Mesenchymal stem cell (in vitro differentiated cells and primary cell): ENCODE data around the gene EPHB4.

Experiments used
- DNase-seq: peaks from one replicate; pipeline ENCODE4 v3.0.0-alpha.2; 2013
- H2AFZ ChIP-seq: one replicate; pipeline ENCODE4 v1.6.1; 2013; ENCODE audit warnings: low read depth, mild to moderate bottlenecking, control low read depth, inconsistent platforms, low read length, moderate library complexity
- H2AK5ac ChIP-seq: 2 replicates; pipeline ENCODE4 v1.6.1; 2013; ENCODE audit warnings: low read length, moderate library complexity, mild to moderate bottlenecking, inconsistent platforms; ENCODE audit not compliant: severe bottlenecking
- H2BK120ac ChIP-seq: one replicate; pipeline ENCODE4 v1.6.1; 2013; ENCODE audit warnings: low read depth, mild to moderate bottlenecking, inconsistent platforms, low read length, moderate library complexity
- H2BK12ac ChIP-seq, 2 experiments: one replicate each; pipeline ENCODE4 v1.6.1; 2013; ENCODE audit warnings: inconsistent platforms in 2 of 2, low read length in 2 of 2, mild to moderate bottlenecking in 2 of 2, moderate library complexity in 2 of 2, control low read depth in 1 of 2
- H2BK15ac ChIP-seq: one replicate; pipeline ENCODE4 v1.6.1; 2013; ENCODE audit warnings: mild to moderate bottlenecking, low read depth, inconsistent platforms; ENCODE audit not compliant: poor library complexity, severe bottlenecking
- H2BK5ac ChIP-seq: 2 replicates; pipeline ENCODE4 v1.6.1; 2013; ENCODE audit warnings: low read depth, mild to moderate bottlenecking, low read length, control low read depth, inconsistent platforms; ENCODE audit not compliant: poor library complexity, severe bottlenecking
- H3K14ac ChIP-seq, 2 experiments: one replicate each; pipeline ENCODE4 v1.6.1; 2013; ENCODE audit warnings: inconsistent platforms in 2 of 2, low read length in 2 of 2, control low read depth in 1 of 2, mild to moderate bottlenecking in 1 of 2, moderate library complexity in 1 of 2
- H3K18ac ChIP-seq, 2 experiments: one replicate each; pipeline ENCODE4 v1.6.1; 2013; ENCODE audit warnings: inconsistent platforms in 2 of 2, low read length in 2 of 2, control low read depth in 1 of 2, low read depth in 1 of 2, mild to moderate bottlenecking in 1 of 2
- H3K23ac ChIP-seq, 2 experiments: one replicate each; pipeline ENCODE4 v1.6.1; 2013; ENCODE audit warnings: inconsistent platforms in 2 of 2, low read length in 2 of 2, mild to moderate bottlenecking in 2 of 2, moderate library complexity in 2 of 2, control low read depth in 1 of 2
- H3K27ac ChIP-seq: 2 replicates; pipeline ENCODE4 v1.5.1; 2013; ENCODE audit warnings: mild to moderate bottlenecking, moderate library complexity, low read length, control low read depth, inconsistent platforms; ENCODE audit not compliant: poor library complexity, severe bottlenecking
- H3K27me3 ChIP-seq, 2 experiments: 2 replicates each; pipeline versions ENCODE4 v1.6.1 to v1.7.0; 2013; ENCODE audit warnings: low read length in 2 of 2, mild to moderate bottlenecking in 2 of 2, moderate library complexity in 2 of 2, control low read depth in 1 of 2, inconsistent platforms in 1 of 2; ENCODE audit not compliant: control insufficient read depth in 1 of 2, insufficient read depth in 1 of 2
- H3K36me3 ChIP-seq, 2 experiments: 2 replicates each; pipeline versions ENCODE4 v1.6.1 to v1.7.0; 2013; ENCODE audit warnings: low read length in 2 of 2, control low read depth in 1 of 2, inconsistent platforms in 1 of 2, low read depth in 1 of 2, mild to moderate bottlenecking in 1 of 2; ENCODE audit not compliant: insufficient read depth in 2 of 2, control insufficient read depth in 1 of 2
- H3K4ac ChIP-seq, 2 experiments: one replicate each; pipeline ENCODE4 v1.6.1; 2013; ENCODE audit warnings: inconsistent platforms in 2 of 2, low read length in 2 of 2, mild to moderate bottlenecking in 2 of 2, moderate library complexity in 2 of 2, control low read depth in 1 of 2, low read depth in 1 of 2
- H3K4me1 ChIP-seq: 2 replicates; pipeline ENCODE4 v1.6.1; 2013; ENCODE audit warnings: low read depth, low read length, control low read depth; ENCODE audit not compliant: control insufficient read depth, insufficient read depth
- H3K4me2 ChIP-seq: 2 replicates; pipeline ENCODE4 v1.6.1; 2013; ENCODE audit warnings: low read length, mild to moderate bottlenecking, inconsistent platforms; ENCODE audit not compliant: poor library complexity, severe bottlenecking
- H3K4me3 ChIP-seq, 2 experiments: 2 replicates each; pipeline versions ENCODE4 v1.5.1 to v1.7.0; 2013; ENCODE audit warnings: low read length in 2 of 2, mild to moderate bottlenecking in 2 of 2, control low read depth in 1 of 2, low read depth in 1 of 2; ENCODE audit not compliant: insufficient read depth in 1 of 2
- H3K79me1 ChIP-seq: replicated peaks from 2 replicates; pipeline ENCODE4 v1.6.1; 2013; ENCODE audit warnings: mild to moderate bottlenecking, control low read depth, low read length, inconsistent platforms; ENCODE audit not compliant: poor library complexity, severe bottlenecking
- H3K9ac ChIP-seq: 2 replicates; pipeline ENCODE4 v1.7.0; 2013; ENCODE audit warnings: mild to moderate bottlenecking, low read length, moderate library complexity
- H3K9me3 ChIP-seq: 2 replicates; pipeline ENCODE4 v1.7.0; 2013; ENCODE audit warnings: mild to moderate bottlenecking, low read length; ENCODE audit not compliant: control insufficient read depth
- H4K8ac ChIP-seq: one replicate; pipeline ENCODE4 v1.6.1; 2013; ENCODE audit warnings: inconsistent platforms, mild to moderate bottlenecking, low read length, moderate library complexity
- H4K91ac ChIP-seq: one replicate; pipeline ENCODE4 v1.6.1; 2013; ENCODE audit warnings: mild to moderate bottlenecking, low read length, inconsistent platforms
- WGBS: methylation state at CpG from one replicate; pipeline ENCODE4 v1.1.7; 2013; ENCODE audit warnings: mixed read lengths; 5-methylcytosine and 5-hydroxymethylcytosine counted together

The EPHB4 gene

DNA sequence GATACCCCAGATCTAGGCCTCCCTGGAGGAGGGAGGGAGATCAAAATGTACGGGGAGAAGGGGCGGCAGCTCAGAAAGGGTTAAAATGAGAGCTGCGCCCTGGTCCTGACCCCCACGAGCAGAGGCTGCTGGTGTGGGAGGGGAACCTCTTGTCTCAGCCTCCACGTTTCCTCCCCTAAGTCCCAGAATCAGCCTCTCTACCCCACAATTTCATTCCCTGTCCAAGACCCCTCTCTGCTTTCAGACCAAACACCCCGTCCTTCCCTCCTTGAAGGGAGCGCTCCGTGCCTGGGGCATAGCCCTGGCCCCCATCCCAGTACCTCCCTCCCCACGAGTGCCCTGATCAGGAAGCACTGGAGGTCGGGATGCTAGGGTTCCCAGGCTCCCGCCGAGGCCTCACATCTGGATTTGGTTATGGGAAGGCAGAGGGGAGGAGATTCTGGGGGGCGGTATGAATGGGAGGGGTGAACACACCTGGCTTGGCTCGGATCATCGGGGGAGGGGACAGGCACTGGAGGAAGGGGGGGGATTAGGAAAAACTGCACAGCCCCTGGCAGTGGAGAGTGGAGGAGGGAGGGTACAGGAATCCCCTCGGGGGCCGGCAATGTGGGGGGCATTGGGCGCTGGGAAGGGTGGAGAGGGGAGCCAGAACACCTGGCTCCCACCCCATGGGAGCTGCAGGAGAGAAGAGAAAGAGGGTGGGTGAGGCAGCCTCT, 2.7 kb downstream of the EPHB4 start:
- H2BK15ac ChIP-seq: no peak overlapping the region
- 73% methylated on average over 15 of the region's 18 CpGs for WGBS
- DNase-seq: no peak
- H3K9me3 ChIP-seq: no peaks in the 10 kb centered on the region
- no peak overlapping the region for H3K23ac ChIP-seq
- H3K14ac ChIP-seq: no peak overlapping the region
- H2BK12ac ChIP-seq: no peak overlapping the region
- peaks cover 36% of the 10 kb centered on the region for H3K79me1 ChIP-seq
- peaks cover 22% of the 10 kb centered on the region for H3K4me1 ChIP-seq
- no peak overlapping the region for H2AK5ac ChIP-seq
- no peak overlapping the region for H3K27ac ChIP-seq
- peak overlapping the region; percentile 81 for H3K9ac ChIP-seq
- H2AFZ ChIP-seq: no peak overlapping the region
- peak overlapping the region; percentile 35 to 84 for H3K4me3 ChIP-seq
- no peak overlapping the region for H4K91ac ChIP-seq
- no peak overlapping the region for H2BK120ac ChIP-seq
- H3K36me3 ChIP-seq: peaks cover 21 to 50% of the 10 kb centered on the region in 2 experiments
- peak overlapping the region; percentile 20 for H4K8ac ChIP-seq
- H3K18ac ChIP-seq: no peak overlapping the region
- peaks cover 0 to 5% of the 10 kb centered on the region in 2 experiments for H3K27me3 ChIP-seq
- peak overlapping the region; percentile 92 for H3K4me2 ChIP-seq
- no peak overlapping the region for H3K4ac ChIP-seq
- no peak overlapping the region for H2BK5ac ChIP-seq

DNA sequence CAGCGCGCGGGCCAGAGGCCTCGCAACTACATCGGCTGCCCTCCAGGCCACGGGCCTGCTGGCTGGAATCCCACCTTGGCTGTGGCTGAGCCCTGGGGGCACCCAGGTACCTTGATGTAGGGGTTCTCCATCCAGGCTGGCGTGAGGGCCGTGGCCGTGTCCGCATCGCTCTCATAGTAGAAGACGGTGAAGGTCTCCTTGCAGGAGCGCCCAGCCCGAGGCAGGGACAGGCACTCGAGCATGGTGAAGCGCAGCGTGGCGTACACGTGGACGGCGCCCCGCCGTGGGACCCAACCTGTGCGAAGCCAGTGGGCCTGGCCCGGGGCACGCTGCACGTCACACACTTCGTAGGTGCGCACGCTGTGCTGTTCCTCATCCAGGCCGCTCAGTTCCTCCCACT, 3.8 kb downstream of the EPHB4 start:
- Histone ChIP-seq H2BK5ac (no peak overlapping the region), H2AFZ (no peak overlapping the region), H3K79me1 (peaks cover 42% of the 10 kb centered on the region), H3K4me3 (no peak overlapping the region), H3K23ac (no peak overlapping the region), H3K18ac (no peak overlapping the region), H3K14ac (no peak overlapping the region), H4K91ac (no peak overlapping the region), H3K27me3 (peaks cover 0 to 2% of the 10 kb centered on the region in 2 experiments), H3K27ac (no peak overlapping the region), H3K36me3 (peaks cover 25 to 61% of the 10 kb centered on the region in 2 experiments), H3K9me3 (no peaks in the 10 kb centered on the region), H4K8ac (no peak overlapping the region), H3K9ac (no peak overlapping the region), H2BK12ac (no peak overlapping the region), H3K4me2 (no peak overlapping the region), H2BK15ac (no peak overlapping the region), H2AK5ac (no peak overlapping the region), H3K4me1 (peaks cover 20% of the 10 kb centered on the region), H3K4ac (no peak overlapping the region), H2BK120ac (no peak overlapping the region)
- WGBS: 97% methylated on average over 31 of the region's 31 CpGs
- DNase-seq: no peak

DNA sequence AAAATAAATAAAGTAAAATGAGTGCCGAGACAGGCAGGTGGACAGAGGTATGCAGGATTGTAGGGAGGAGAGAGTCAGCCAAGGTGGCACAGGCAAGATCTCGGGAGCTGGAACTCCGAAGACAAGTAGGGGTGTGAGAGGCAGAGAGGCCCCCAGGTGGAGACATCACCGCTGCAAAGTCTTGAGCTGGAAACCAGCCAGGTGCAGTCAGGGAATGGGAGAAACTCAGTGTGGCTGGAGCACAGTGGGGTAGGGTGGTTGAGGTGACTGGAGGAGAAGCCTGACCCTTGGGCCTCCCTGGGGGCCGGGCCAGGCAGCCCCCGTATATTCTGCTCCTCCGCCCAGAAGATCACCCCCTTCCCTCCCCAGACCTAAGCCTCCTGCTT, 4.2 kb downstream of the EPHB4 start:
- no peak overlapping the region for H3K4me2 ChIP-seq
- no peak overlapping the region for H2BK12ac ChIP-seq
- H3K9ac ChIP-seq: no peak overlapping the region
- H3K23ac ChIP-seq: no peak overlapping the region
- no peak for DNase-seq
- no peaks in the 10 kb centered on the region for H3K27me3 ChIP-seq
- H3K79me1 ChIP-seq: peaks cover 46% of the 10 kb centered on the region
- H2BK15ac ChIP-seq: no peak overlapping the region
- no peak overlapping the region for H2BK120ac ChIP-seq
- no peaks in the 10 kb centered on the region for H3K9me3 ChIP-seq
- no peak overlapping the region for H2AK5ac ChIP-seq
- H4K8ac ChIP-seq: no peak overlapping the region
- 94% methylated on average over 7 of the region's 7 CpGs for WGBS
- H2BK5ac ChIP-seq: no peak overlapping the region
- H2AFZ ChIP-seq: no peak overlapping the region
- H3K14ac ChIP-seq: no peak overlapping the region
- H3K4ac ChIP-seq: no peak overlapping the region
- no peak overlapping the region for H4K91ac ChIP-seq
- no peak overlapping the region for H3K4me3 ChIP-seq
- H3K4me1 ChIP-seq: peaks cover 21% of the 10 kb centered on the region
- peaks cover 29 to 65% of the 10 kb centered on the region in 2 experiments for H3K36me3 ChIP-seq
- no peak overlapping the region for H3K27ac ChIP-seq
- no peak overlapping the region for H3K18ac ChIP-seq

DNA sequence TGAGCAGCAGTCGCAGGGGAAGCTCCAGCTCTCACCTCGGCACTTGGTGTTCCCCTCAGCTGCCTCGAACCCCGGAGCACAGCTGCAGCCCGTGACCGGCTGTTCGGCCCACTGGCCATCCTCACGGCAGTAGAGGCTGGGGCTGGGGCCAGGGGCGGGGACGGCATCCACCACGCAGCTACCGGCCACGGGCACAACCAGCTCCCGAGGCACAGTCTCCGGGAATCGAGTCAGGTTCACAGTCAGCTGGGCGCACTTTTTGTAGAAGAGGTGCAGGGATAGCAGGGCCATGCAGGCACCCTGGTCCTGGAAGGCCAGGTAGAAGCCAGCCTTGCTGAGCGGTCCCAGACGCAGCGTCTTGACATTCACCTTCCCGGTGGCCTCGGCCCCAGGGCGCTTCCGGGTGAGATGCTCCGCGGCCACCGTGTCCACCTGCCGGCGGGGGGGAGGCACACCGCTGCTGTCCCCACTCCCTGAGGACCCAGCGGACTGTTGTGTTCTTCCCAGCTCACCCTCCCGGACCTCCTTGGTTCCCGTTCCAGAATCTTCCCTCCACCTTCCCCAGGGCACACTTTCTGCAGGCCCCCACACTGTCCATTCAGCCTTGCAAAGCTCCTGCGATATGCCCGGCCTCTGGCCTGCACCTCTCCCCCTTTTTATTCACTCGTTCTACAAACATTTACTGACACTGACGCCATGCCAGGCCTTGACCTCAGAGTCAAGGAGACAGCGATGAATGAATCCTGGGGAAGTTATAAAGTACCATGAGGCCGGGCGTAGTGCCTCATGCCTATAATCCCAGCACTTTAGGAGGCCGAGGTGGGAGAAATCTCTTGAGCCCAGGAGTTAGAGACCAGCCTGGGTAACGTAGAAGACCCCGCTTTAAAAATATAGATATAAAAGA, 4.8 kb downstream of the EPHB4 start:
- H2AFZ ChIP-seq: no peak overlapping the region
- 98% methylated on average over 41 of the region's 43 CpGs for WGBS
- H3K27me3 ChIP-seq: no peaks in the 10 kb centered on the region
- H4K8ac ChIP-seq: no peak overlapping the region
- H3K14ac ChIP-seq: no peak overlapping the region
- no peak overlapping the region for H2AK5ac ChIP-seq
- H3K36me3 ChIP-seq: peaks cover 31 to 72% of the 10 kb centered on the region in 2 experiments
- no peak overlapping the region for H3K18ac ChIP-seq
- peaks cover 19% of the 10 kb centered on the region for H3K4me1 ChIP-seq
- H3K9me3 ChIP-seq: no peaks in the 10 kb centered on the region
- H3K4ac ChIP-seq: no peak overlapping the region
- H3K9ac ChIP-seq: no peak overlapping the region
- peaks cover 47% of the 10 kb centered on the region for H3K79me1 ChIP-seq
- H2BK5ac ChIP-seq: no peak overlapping the region
- no peak overlapping the region for H2BK12ac ChIP-seq
- DNase-seq: no peak
- no peak overlapping the region for H3K4me3 ChIP-seq
- H3K4me2 ChIP-seq: no peak overlapping the region
- H3K23ac ChIP-seq: no peak overlapping the region
- no peak overlapping the region for H2BK15ac ChIP-seq
- H4K91ac ChIP-seq: no peak overlapping the region
- no peak overlapping the region for H3K27ac ChIP-seq
- no peak overlapping the region for H2BK120ac ChIP-seq
